Measurements from ENCODE around the gene ANKRD36C.
"Not testable (repeated sequence)": the region's sequence is repeated elsewhere in the genome, so short reads cannot be mapped to it uniquely, and the experiment has no call there.

The ANKRD36C gene

DNA sequence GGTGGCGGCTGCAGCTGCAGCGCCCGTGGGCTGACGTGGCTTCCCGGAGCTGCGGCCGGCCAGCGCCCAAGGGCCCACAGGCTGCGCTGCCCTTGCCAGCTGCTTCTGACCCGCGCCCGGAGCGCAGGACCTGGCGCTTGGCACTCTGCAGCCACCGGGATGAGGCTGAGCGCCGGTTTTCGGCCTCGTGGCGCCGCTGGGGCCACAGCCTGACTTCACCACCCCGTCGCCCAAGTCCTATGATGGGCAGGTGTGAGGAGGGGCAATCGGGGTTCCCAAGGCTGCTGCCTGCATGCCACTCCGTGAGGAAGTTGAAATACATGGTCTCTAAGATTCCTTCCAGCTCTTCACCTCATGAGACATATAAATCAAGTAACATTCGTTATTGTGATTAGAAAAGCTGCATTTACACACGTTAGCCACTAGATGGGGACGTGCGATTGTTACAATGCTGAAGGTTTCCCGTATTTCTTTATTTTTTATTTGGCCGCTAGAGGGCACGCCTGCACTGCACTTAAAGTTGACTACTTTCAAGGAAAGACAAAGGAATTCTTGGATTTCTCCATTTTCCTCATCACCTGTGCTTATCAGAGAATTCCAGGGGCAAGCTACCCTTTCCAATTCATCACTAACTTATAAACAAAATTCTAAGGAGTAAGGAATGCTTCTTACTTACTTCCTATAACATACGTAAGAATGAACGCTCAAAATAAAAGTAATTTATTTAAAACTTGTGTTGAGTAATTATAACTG is 1.1 kb upstream of the ANKRD36C start:
- peak; percentile 66 for DNase-seq

DNA sequence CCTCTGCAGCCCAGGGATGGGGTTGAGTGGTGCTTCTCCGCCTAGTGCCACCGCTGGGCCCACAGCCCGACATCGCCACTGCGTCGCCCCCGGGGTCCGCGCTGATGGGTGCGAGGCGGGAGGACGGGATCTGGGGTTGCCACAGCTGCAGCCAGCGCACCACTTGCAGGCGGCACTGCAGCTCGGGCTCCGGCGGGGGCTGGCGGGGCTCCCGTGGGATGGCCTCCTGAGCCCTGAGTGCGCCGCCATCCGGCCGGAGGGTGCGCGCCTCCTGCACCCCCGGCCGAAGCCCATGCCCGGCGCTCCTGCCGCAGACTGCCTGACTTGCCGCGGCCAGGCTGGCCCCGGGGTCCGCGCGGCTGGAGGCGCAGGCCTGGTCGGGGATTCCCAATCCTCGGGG is 478 bp upstream of the ANKRD36C start:
- DNase-seq: not testable (repeated sequence)

DNA sequence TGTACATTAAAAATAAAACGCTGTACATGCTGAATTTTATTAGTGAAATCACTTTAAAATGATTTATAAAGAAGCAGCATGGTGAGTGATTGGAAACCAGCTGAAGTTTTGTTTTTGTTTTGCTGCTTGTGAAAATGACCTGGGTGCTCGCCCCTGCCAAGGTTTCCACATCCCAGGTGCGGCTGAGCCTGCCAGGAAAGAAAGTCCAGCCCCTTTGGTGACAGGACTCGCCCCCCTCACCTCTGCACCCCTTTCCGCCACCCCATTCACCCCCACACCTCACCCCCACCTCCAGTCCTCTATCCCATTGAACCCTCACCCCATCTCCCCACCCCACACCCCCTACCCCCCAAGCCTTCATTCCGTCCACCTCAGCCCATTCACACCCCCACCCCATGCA is 740 bp downstream of the ANKRD36C start:
- not testable (repeated sequence) for DNase-seq

DNA sequence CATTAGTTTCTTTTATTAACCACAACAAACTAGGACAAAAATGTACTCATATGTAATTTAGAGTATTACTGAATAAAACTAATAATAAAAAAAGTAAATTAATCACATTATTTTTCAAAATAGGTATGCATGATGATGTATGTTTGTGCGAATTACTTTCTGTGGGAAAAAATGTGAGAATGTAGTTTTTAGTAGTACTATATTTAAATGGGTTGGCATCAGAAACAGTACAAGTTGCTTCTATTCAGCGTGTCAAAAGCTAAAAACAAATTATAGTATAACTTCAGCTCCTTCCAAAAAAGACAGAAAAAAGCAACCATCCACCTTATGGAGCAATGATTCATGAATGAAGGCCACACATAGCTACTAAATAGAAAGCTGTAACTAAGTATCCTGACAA is 40.0 kb downstream of the ANKRD36C start:
- not testable (repeated sequence) for DNase-seq

DNA sequence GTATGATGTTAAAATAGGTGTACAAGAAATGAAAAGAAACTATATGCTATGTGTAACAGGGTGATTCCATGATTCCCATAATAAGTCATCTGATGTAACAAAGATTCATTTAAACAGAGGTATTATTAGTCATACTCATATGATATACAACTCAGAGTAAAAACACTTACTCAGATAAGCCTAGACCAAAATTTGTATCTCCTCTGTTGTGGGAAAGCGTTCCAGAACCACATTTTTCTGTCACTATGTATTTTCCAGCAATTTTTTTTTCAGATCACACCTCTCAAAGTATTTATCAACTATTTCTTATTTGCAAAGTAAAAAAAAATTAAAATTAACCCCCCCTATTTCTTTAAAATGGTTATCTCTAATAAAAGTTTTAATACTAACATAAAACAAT is 43.6 kb downstream of the ANKRD36C start:
- not testable (repeated sequence) for DNase-seq

DNA sequence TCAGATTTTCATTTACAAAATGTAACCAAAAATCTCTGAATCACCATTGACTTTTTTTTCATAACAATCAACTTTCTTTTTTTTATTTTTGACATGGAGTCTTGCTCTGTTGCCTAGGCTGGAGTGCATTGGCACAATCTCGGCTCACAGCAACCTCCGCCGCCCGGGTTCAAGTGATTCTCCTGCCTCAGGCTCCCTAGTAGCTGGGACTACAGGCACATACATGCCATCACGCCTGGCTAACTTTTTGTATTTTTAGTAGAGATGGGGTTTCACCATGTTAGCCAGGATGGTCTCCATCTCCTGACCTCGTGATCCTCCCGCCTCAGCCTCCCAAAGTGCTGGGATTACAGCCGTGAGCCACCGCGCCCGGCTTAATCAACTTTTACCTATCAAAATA is 51.7 kb downstream of the ANKRD36C start:
- not testable (repeated sequence) for DNase-seq

DNA sequence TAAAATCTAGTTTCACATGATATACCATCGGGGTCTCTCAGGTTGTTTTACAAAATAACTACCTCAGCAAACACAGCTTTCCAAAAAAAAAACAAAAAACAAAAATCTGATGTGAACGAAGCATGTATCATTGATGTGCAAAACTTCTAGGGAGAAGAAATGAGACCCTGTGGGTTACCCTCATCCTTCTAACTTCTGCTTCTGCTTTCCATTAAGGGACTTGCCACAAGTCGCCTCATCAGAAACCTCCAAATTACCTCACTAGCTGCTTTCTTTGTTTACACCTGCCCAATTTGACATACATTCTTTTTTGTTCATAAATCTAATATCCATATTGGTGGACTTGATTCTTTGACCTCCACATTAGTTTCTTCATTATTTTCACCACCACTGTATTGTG is 60.9 kb downstream of the ANKRD36C start:
- not testable (repeated sequence) for DNase-seq

DNA sequence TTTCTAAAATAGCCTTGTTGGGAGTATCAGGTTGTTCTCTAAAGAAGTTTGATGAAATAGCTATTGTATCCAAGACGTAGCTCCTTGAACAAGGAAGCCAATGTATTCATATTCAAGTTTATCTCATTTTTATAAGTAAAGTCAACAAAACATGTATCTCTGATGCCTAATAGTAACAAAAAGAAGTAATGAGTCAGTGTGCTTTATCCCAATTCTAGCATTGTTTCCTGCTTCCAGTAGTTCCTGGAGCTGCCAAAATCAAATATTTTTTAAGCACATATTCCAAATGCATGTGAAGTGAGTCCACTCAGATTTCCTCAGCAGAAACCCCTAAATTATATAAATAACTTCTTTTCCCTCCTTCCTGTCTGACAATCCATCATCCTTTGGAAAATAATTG is 74.6 kb downstream of the ANKRD36C start:
- DNase-seq: not testable (repeated sequence)

DNA sequence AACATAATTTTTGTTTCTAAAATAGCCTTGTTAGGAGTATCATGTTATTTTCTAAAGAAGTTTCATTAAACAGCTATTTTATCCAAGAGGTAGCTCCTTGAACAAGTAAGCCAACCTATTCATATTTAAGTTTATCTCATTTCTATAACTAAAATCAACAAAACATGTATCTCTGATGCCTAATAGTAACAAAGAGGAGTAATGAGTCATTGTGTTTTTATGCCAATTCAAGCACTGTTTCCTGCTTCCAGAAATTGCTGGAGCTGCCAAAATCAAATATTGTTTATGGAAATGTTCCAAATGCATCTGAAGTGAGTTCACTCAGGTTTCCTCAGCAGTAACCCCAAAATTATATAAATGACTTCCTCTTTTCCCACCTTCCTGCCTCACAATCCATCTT is 76.5 kb downstream of the ANKRD36C start:
- not testable (repeated sequence) for DNase-seq

DNA sequence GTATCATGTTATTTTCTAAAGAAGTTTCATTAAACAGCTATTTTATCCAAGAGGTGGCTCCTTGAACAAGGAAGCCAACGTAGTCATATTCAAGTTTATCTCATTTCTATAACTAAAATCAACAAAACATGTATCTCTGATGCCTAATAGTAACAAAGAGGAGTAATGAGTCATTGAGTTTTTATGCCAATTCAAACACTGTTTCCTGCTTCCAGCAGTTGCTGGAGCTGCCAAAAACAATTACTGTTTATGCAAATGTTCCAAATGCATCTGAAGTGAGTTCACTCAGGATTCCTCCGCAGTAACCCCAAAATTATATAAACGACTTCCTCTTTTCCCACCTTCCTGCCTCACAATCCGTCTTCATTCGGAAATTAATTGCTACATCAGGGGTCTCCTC is 80.2 kb downstream of the ANKRD36C start:
- DNase-seq: not testable (repeated sequence)

DNA sequence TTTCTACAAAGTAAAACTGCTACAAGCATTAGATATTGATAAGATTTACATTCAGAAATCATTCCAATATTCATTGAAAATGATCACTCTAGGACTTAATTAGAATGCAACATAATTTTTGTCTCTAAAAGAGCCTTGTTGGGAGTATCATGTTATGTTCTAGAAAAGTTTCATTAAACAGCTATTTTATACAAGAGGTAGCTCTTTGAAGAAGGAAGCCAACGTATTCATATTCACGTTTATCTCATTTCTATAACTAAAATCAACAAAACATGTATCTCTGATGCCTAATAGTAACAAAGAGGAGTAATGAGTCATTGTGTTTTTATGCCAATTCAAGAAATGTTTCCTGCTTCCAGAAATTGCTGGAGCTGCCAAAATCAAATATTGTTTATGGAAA is 97.2 kb downstream of the ANKRD36C start:
- DNase-seq: not testable (repeated sequence)

DNA sequence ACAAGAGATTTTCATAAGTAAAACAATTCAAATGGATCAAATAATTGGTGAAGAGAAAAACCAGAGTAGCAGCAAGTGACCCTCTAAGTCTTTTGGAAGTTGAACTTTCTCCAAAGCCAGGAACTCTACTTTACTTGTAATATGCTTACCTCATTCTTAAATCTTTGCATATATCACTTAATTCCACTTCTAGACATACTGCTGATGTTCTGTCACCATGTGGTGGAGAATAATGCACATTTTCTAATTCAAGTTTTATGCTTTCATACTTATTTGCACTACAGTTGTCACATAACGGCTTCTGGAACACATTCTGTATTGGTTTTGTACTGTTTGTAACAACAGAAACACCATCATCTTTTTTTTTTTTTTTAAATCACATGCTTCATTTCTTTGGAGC is 123.7 kb downstream of the ANKRD36C start:
- DNase-seq: not testable (repeated sequence)

DNA sequence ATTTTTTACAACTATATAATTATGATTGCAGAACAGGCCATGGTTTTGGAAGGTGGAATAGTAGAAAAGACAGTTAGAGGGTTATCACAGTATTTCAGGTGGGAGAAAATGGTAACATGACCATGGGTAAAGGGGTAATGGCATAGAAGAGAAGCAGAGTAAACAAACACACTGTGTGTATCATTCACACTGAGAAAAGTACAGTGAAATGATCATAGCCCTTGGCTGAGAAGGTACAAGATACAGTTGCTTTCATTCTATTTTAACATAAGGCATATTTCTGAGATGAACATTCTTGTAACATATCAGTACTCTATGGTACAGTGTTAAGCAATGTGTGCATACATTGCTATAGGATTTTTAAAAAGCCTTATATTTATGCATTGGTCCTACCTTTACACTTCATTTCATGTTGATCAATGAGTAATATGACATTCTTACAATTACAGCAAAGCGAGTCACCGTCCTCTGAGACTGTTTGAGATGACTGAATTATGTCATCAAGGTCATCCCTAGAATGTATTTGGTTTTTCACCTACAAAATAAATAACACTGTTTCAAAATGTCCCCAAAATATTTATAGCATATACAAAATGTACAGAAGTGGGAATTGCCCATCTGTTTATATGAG is 124.5 kb downstream of the ANKRD36C start:
- not testable (repeated sequence) for DNase-seq

DNA sequence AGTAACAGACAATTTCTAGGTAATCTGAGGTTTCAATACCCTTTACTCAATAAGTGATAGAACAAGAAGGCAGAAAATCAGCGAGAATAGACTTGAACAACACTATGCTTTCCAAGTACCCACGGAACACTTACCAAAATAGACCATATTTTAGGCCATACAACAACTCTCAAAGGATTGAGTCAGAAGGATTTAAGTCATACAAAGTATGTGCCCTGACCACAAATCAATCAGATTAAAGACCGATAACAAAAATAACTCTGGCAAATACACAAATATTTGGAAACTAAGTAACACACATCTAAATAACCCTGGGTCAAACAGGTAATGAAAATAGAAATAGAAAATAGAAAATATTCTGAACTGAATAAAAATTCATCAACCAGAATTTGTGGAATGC is 129.5 kb downstream of the ANKRD36C start:
- DNase-seq: not testable (repeated sequence)

DNA sequence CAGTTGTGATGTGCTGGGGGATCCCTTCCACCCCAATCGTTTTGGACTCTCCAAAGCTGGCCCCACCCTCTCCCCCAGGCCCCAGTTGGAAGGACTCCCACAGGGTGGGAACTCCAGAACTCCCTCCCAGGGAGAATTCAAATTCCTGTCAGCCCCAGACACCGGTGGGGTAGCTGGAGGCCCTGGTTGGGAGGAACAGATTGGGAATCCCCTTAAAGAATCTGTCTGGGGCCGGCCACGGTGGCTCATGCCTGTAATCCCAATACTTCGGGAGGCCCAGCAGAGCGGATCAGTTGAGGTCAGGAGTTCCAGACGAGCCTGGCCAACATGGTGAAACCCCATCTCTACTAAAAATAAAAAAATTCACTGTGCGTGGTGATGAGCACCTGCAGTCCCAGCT is 155.5 kb downstream of the ANKRD36C start:
- no peak for DNase-seq

DNA sequence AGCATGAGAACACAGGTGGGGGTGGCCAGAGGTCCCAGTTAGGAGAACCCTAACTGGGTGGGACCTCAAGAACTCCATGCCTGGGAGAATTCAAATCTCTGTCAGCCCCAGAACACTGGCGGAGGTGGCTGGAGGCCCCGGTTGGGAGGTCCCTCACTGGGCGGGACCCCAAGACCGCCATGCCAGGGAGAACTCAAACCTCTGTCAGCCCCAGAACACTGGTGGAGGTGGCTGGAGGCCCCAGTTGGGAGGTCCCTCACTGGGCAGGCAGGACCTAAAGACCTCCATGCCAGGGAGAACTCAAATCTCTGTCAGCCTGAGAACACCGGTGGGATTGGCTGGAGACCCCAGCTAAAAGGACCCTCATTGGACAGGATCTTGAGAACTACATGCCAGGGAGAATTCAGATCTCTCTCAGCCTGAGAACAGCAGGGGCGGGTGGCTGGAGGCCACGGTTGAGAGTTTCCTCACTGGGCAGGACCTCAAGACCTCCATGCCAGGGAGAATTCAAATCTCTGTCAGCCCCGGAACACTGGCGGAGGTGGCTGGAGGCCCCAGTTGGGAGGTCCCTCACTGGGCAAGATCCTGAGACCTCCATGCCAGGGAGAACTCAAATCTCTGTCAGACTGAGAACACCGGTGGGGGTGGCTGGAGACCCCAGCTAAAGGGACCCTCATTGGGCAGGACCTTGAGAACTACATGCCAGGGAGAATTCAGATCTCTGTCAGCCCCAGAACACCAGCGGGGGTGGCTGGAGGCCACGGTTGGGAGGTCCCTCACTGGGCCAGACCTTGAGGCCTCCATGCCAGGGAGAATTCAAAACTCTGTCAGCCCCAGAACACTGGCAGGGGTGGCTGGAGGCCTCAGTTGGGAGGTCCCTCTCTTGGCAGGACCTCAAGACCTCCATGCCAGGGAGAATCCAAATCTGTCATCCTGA is 157.3 kb downstream of the ANKRD36C start:
- DNase-seq: not testable (repeated sequence)

DNA sequence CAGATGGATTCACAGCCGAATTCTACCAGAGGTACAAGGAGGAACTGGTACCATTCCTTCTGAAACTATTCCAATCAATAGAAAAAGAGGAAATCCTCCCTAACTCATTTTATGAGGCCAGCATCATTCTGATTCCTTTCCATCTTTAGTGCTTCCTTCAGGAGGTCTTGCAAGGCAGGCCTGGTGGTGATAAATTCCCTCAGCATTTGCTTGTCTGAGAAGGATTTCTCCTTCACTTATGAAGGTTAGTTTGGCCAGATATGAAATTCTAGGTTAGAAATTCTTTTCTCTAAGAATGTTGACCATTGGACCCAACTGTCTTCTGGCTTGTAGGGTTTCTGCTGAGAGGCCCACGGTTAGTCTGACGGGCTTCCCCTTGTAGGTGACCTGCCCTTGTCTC is 167.4 kb downstream of the ANKRD36C start:
- not testable (repeated sequence) for DNase-seq

DNA sequence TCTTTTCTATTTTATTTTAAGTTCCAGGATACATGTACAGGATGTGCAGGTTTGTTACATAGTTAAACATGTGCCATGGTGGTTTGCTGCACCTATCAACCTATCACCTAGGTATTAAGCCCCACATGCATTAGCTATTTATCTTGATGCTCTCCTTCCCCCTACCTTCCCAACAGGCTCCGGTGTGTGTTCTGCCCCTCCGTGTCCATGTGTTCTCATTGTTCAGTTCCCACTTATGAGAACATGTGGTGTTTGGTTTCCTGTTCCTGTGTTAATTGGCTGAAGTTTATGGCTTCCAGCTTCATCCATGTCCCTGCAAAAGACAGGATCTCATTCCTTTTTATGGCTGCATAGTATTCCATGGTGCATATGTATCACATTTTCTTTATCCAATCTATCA is 174.1 kb downstream of the ANKRD36C start:
- not testable (repeated sequence) for DNase-seq

DNA sequence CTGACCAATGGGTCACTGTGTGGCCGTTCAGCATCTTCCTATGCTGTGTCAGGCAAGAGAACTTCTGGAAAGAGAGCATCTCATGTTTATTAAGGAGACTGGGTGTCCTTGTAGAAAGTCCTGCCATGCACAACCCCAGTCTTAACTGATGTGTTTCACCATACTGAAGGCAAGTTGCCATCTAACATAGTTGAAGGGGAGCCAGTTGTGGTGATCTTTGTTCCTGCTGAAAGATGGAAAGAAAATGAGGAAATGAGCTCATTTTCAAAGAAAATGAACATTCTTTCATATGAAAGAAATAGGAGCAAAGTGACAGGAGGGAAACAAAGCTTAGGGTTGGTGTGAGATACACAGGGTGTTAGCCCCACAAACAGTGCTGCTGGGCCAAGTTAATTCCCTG is 178.3 kb downstream of the ANKRD36C start:
- DNase-seq: not testable (repeated sequence)

DNA sequence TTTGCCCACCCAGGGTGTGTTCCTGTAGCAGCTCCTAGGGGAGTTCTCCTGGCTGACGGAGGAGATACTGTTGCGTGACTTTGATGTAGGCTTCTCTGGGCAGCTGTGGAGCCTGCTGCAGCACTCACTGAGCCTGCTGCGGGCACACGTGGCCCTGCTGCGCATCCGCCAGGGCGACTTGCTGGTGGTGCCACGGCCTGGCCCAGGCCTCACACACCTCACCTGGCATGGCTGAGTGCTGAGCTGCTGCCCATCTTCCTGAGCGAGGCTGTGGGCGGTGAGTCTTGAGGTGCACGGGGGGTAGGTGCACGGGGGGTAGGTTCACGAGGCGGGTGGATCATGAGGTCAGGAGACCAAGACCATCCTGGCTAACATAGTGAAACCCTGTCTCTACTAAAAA is 191.7 kb downstream of the ANKRD36C start:
- DNase-seq: no peak

DNA sequence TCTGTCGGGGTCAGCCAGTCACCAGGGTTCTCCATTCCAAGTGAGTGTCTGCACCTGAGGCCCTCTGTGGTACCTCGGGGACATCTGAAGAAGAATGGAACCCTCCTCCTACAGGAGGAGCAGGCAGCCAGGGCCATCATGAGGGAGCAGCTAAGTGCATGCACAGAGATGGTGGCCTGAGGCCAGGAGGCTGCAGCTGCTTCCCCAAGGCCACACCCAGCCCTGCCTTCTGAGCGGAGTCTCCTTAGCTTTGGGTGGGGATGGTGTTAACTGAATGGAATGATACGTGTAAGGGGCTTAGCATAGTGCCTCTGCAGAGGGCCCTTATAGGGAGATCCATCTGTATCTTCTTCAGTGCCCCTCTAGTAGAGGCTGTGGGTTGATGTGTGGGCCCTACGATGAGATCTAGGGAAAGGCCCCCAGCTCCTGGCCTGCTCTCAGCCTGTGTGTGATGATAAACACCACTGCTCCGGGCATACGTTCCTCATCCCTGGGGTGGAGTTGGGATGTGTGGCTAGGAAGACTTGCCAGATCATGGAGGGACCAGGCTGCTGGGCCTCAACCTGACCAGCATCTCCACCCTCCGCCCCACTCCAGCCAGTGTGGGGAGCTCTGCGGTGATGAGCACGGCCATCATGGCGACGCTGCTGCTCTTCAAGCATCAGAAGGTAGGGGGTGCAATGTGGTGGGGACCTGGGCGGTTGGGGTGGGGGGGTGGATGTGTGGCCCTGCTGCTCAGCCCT is 192.3 kb downstream of the ANKRD36C start:
- DNase-seq: not testable (repeated sequence)
